ENCODE results near the gene PTPN6.

- no peak for TF ChIP-seq CTCF (IDR thresholded peaks at IDR 0.05; ENCODE audit: low read depth, low read length, poor library complexity, severe bottlenecking)
- TF ChIP-seq EZH2phosphoT487 (IDR thresholded peaks at IDR 0.05; ENCODE audit: borderline replicate concordance, low read length), result no peak
These were observed 47.7 kb downstream of the PTPN6 start for GRCh38 chr12:6998715-6999451.

Measured in DOHH2 (cell line).